ENCODE data around the gene BMP8A.

The BMP8A gene

DNA sequence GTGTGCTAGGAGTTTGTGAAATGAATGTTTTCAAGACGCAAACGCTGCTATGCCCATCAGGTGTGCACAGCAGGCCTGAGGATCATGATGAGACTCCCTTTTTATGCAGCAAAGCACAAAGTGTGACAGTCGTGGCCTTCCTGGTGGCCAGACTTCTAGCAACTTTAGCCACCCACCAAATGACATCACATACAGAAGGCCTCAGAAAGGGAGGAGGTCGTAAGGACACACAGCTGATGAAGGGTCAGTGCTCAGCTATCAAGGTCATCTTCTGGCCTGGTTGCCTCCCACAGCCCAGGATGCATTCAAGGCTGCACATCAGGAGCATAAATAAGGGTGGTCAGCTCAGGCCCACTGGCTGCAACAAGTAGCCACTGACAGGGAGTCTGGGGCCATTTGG, 36.6 kb downstream of the BMP8A start:
- H3K79me2 ChIP-seq (ENCODE audit: insufficient read depth, low read length): no peaks in the 10 kb centered on the region
- H3K9ac ChIP-seq (ENCODE audit: low read depth, low read length, poor library complexity, severe bottlenecking): no peak overlapping the region
- H4K20me1 ChIP-seq (ENCODE audit: insufficient read depth, low read length, poor library complexity, severe bottlenecking): no peaks in the 10 kb centered on the region
- no peaks in the 10 kb centered on the region for H3F3A ChIP-seq (ENCODE audit: low read depth)
- H3K27me3 ChIP-seq (ENCODE audit: insufficient read depth, low read length, poor library complexity, severe bottlenecking): no peaks in the 10 kb centered on the region
- no peaks in the 10 kb centered on the region for H3K9me2 ChIP-seq (replicated peaks; ENCODE audit: low read depth, low read length)
- no peaks in the 10 kb centered on the region for H3K36me3 ChIP-seq (ENCODE audit: insufficient read depth, low read length)
- no peak overlapping the region for H3K4me2 ChIP-seq (ENCODE audit: low read depth, low read length, poor library complexity, severe bottlenecking)
- peaks cover 13% of the 10 kb centered on the region for H3K4me1 ChIP-seq (ENCODE audit: insufficient read depth, low read length, poor library complexity, severe bottlenecking)
- no peaks in the 10 kb centered on the region for H3K9me3 ChIP-seq (ENCODE audit: insufficient read depth, low read depth, low read length)
- no peak overlapping the region for H2AFZ ChIP-seq (ENCODE audit: low read length)
- H3K4me3 ChIP-seq (ENCODE audit: low read length, poor library complexity, severe bottlenecking): no peak overlapping the region
- TF ChIP-seq EZH2phosphoT487 (IDR thresholded peaks at IDR 0.05; ENCODE audit: borderline replicate concordance): no peak
- TF ChIP-seq, protein P1, sequence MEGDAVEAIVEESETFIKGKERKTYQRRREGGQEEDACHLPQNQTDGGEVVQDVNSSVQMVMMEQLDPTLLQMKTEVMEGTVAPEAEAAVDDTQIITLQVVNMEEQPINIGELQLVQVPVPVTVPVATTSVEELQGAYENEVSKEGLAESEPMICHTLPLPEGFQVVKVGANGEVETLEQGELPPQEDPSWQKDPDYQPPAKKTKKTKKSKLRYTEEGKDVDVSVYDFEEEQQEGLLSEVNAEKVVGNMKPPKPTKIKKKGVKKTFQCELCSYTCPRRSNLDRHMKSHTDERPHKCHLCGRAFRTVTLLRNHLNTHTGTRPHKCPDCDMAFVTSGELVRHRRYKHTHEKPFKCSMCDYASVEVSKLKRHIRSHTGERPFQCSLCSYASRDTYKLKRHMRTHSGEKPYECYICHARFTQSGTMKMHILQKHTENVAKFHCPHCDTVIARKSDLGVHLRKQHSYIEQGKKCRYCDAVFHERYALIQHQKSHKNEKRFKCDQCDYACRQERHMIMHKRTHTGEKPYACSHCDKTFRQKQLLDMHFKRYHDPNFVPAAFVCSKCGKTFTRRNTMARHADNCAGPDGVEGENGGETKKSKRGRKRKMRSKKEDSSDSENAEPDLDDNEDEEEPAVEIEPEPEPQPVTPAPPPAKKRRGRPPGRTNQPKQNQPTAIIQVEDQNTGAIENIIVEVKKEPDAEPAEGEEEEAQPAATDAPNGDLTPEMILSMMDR (conservative IDR thresholded peaks at IDR 0.05; ENCODE audit: low read length): no peak

DNA sequence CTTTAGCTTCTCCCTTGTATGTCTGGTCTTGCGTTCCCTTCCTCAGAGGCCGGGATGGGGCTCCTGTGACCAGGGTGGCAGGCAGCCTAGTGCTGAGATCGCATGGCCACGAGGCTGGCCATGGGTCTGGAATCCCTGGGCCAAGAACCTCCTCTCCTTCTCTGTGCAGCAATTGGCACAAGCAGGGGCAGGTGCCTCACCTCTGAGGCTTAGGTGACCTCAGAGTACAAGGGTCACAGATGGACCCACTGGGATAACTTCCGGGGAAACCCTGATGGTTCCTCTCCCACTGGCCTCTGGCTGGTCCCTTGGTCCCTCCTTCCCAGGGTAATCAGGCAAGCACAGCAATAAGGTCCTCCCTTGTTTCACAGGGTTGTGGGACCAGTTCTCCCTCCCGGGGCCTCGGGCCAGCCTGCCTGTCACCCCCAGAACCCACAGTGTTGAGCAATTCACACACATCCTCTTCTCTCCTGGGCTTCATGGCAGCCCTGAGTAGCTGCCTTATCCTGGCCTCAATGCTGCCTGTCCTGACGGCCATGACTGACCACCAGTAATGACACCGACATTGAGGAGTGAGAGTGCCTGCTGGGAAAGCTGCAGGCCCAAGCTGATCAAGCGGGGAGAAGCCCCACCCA, 38.6 kb downstream of the BMP8A start:
- no peak overlapping the region for H3K4me2 ChIP-seq (ENCODE audit: low read depth, low read length, poor library complexity, severe bottlenecking)
- H3K36me3 ChIP-seq (ENCODE audit: insufficient read depth, low read length): no peaks in the 10 kb centered on the region
- peaks cover 13% of the 10 kb centered on the region for H3K4me1 ChIP-seq (ENCODE audit: insufficient read depth, low read length, poor library complexity, severe bottlenecking)
- H3K79me2 ChIP-seq (ENCODE audit: insufficient read depth, low read length): no peaks in the 10 kb centered on the region
- TF ChIP-seq, protein P1 (conservative IDR thresholded peaks at IDR 0.05; ENCODE audit: low read length): no peak
- no peak for TF ChIP-seq EZH2phosphoT487 (IDR thresholded peaks at IDR 0.05; ENCODE audit: borderline replicate concordance)
- H3K4me3 ChIP-seq (ENCODE audit: low read length, poor library complexity, severe bottlenecking): no peak overlapping the region
- no peaks in the 10 kb centered on the region for H3F3A ChIP-seq (ENCODE audit: low read depth)
- no peaks in the 10 kb centered on the region for H3K9me3 ChIP-seq (ENCODE audit: insufficient read depth, low read depth, low read length)
- H3K9ac ChIP-seq (ENCODE audit: low read depth, low read length, poor library complexity, severe bottlenecking): no peak overlapping the region
- no peaks in the 10 kb centered on the region for H3K27me3 ChIP-seq (ENCODE audit: insufficient read depth, low read length, poor library complexity, severe bottlenecking)
- no peaks in the 10 kb centered on the region for H3K9me2 ChIP-seq (replicated peaks; ENCODE audit: low read depth, low read length)
- H2AFZ ChIP-seq (ENCODE audit: low read length): no peak overlapping the region
- H4K20me1 ChIP-seq (ENCODE audit: insufficient read depth, low read length, poor library complexity, severe bottlenecking): no peaks in the 10 kb centered on the region

DNA sequence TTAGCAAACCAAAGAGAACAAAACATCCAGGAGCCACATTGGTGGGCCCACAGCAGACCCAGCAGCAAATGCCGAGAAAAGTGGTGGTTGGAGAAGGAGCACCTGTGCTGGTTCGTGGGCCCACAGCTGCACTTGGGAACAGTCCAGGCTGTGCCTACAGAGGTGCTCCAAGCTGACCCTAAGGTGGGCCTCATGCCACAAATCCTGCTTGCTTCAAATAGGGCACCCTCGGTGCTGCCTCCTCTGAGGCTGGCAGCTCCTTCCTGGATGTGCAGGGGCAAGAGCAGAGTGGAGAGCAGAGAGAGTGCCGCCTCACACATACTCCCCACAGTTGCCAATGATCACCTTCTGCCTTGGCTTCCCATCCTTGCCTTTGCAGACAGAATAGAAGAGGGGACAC, 40.1 kb downstream of the BMP8A start:
- H3K27me3 ChIP-seq (ENCODE audit: insufficient read depth, low read length, poor library complexity, severe bottlenecking): no peaks in the 10 kb centered on the region
- no peaks in the 10 kb centered on the region for H3K4me1 ChIP-seq (ENCODE audit: insufficient read depth, low read length, poor library complexity, severe bottlenecking)
- no peaks in the 10 kb centered on the region for H3K79me2 ChIP-seq (ENCODE audit: insufficient read depth, low read length)
- H3K4me2 ChIP-seq (ENCODE audit: low read depth, low read length, poor library complexity, severe bottlenecking): no peak overlapping the region
- H3K9me3 ChIP-seq (ENCODE audit: insufficient read depth, low read depth, low read length): no peaks in the 10 kb centered on the region
- H3K9ac ChIP-seq (ENCODE audit: low read depth, low read length, poor library complexity, severe bottlenecking): no peak overlapping the region
- no peaks in the 10 kb centered on the region for H4K20me1 ChIP-seq (ENCODE audit: insufficient read depth, low read length, poor library complexity, severe bottlenecking)
- no peaks in the 10 kb centered on the region for H3K9me2 ChIP-seq (replicated peaks; ENCODE audit: low read depth, low read length)
- TF ChIP-seq EZH2phosphoT487 (IDR thresholded peaks at IDR 0.05; ENCODE audit: borderline replicate concordance): no peak
- TF ChIP-seq, protein P1 (conservative IDR thresholded peaks at IDR 0.05; ENCODE audit: low read length): no peak
- no peak overlapping the region for H3K4me3 ChIP-seq (ENCODE audit: low read length, poor library complexity, severe bottlenecking)
- no peaks in the 10 kb centered on the region for H3F3A ChIP-seq (ENCODE audit: low read depth)
- no peak overlapping the region for H2AFZ ChIP-seq (ENCODE audit: low read length)
- no peaks in the 10 kb centered on the region for H3K36me3 ChIP-seq (ENCODE audit: insufficient read depth, low read length)
